Occipital lobe (tissue), 2 donors: ENCODE measurements around the gene CD44. TPM values are rescaled to one million over a fixed set of nuclear protein-coding genes. Genes with fewer than 3 reads are reported as not detected.
"Not testable (repeated sequence)": the region's sequence is repeated elsewhere in the genome, so short reads cannot be mapped to it uniquely, and the experiment has no call there.

Source experiments
- DNase-seq: peaks from one replicate; lab custom pipeline; 2025; lab: John Stamatoyannopoulos, UW
- total RNA-seq: library from RNA; depleted of rRNA; stranded (reverse); fragments of >200 nt; gene quantifications from one replicate; pipeline ENCODE4 v1.2.3, GENCODE V29; 2014

CD44 gene
- total RNA-seq = 6.2 TPM

- no peak for DNase-seq
These were observed at the start of gene CD44 for GRCh38 chr11:35138943-35139721. Gene CD44, plus strand, starts transcription at chr11:35139171. Its CDS starts 133 bp downstream, at chr11:35139304.

GRCh38 chr11:35089666-35090065 lies 49.3 kb upstream of the CD44 start:
- no peak for DNase-seq

GRCh38 chr11:35090125-35090524 lies 48.8 kb upstream of the CD44 start:
- no peak for DNase-seq

GRCh38 chr11:35090991-35091390 lies 48.0 kb upstream of the CD44 start:
- DNase-seq = not testable (repeated sequence)

- DNase-seq = no peak
These were observed 42.2 kb upstream of the CD44 start for GRCh38 chr11:35096723-35097122.

- no peak for DNase-seq
These were observed 41.0 kb upstream of the CD44 start for GRCh38 chr11:35097814-35098455.

GRCh38 chr11:35098855-35099254 lies 40.1 kb upstream of the CD44 start:
- no peak for DNase-seq

- DNase-seq = no peak
These were observed 39.5 kb upstream of the CD44 start for GRCh38 chr11:35099278-35100012.

- no peak for DNase-seq
These were observed 39.0 kb upstream of the CD44 start for GRCh38 chr11:35100013-35100383.

GRCh38 chr11:35101223-35101622 lies 37.7 kb upstream of the CD44 start:
- no peak for DNase-seq

- DNase-seq = no peak
These were observed 36.7 kb upstream of the CD44 start for GRCh38 chr11:35102267-35102666.

GRCh38 chr11:35103366-35104208 lies 35.4 kb upstream of the CD44 start:
- no peak for DNase-seq

- no peak for DNase-seq
These were observed 34.3 kb upstream of the CD44 start for GRCh38 chr11:35104655-35105054.

- no peak for DNase-seq
These were observed 33.5 kb upstream of the CD44 start for GRCh38 chr11:35105319-35106079.

- DNase-seq = no peak
These were observed 32.4 kb upstream of the CD44 start for GRCh38 chr11:35106595-35106994.

GRCh38 chr11:35107861-35108260 lies 31.1 kb upstream of the CD44 start:
- DNase-seq = no peak

GRCh38 chr11:35108336-35108735 lies 30.6 kb upstream of the CD44 start:
- not testable (repeated sequence) for DNase-seq

GRCh38 chr11:35109041-35109440 lies 29.9 kb upstream of the CD44 start:
- no peak for DNase-seq

- DNase-seq = no peak
These were observed 29.1 kb upstream of the CD44 start for GRCh38 chr11:35109827-35110226.

- no peak for DNase-seq
These were observed 27.6 kb upstream of the CD44 start for GRCh38 chr11:35111161-35112055.
